HEK293 (cell line): ENCODE data around the gene TSPYL6.

Source experiments
- CTCF ChIA-PET: fragments of 350-600 bp; formaldehyde crosslinking; extraction: SDS; loops from one replicate; lab custom pipeline; 2021; ENCODE audit warnings: antibody characterized with exemption; lab: Yijun Ruan, JAX
- POLR2A ChIA-PET: fragments of 300-600 bp; formaldehyde crosslinking; extraction: SDS; loops from one replicate; lab custom pipeline; 2020; ENCODE audit warnings: antibody characterized with exemption, inconsistent platforms; lab: Yijun Ruan, JAX
- H3K27ac ChIP-seq: fragments of 200-500 bp; sonication (Bioruptor generic); 2 replicates; pipeline ENCODE4 v1.5.1; 2014; ENCODE audit warnings: low read depth, low read length, control low read depth, inconsistent platforms; ENCODE audit errors: extremely low read depth
- H3K36me3 ChIP-seq, 2 experiments: fragments of 200-500 bp in 1 of 2; sonication (Bioruptor generic) in 1 of 2; 1 replicate in 1 of 2; 2 replicates in 1 of 2; pipeline ENCODE4 v1.5.1; 2014 to 2017; ENCODE audit warnings: inconsistent platforms in 2 of 2, low read length in 2 of 2; ENCODE audit not compliant: control insufficient read depth in 2 of 2, insufficient read depth in 1 of 2
- H3K4me1 ChIP-seq: fragments of 200-500 bp; sonication (Bioruptor generic); 2 replicates; pipeline ENCODE4 v1.5.1; 2014; ENCODE audit warnings: mild to moderate bottlenecking, low read length, inconsistent platforms; ENCODE audit not compliant: control insufficient read depth, insufficient read depth
- H3K4me3 ChIP-seq: 2 replicates; pipeline ENCODE4 v1.5.1; 2011; ENCODE audit warnings: low read depth, mild to moderate bottlenecking, control low read depth, low read length, moderate library complexity
- H3K9me3 ChIP-seq: fragments of 200-500 bp; sonication (Bioruptor generic); 2 replicates; pipeline ENCODE4 v1.5.1; 2014; ENCODE audit warnings: low read depth, low read length, inconsistent platforms; ENCODE audit not compliant: control insufficient read depth, insufficient read depth
- BCL11A ChIP-seq: fragments of 450-650 bp; formaldehyde crosslinking; IDR thresholded peaks from 2 replicates; pipeline ENCODE4 v1.5.1; 2016; ENCODE audit warnings: low read depth, missing biosample characterization, missing genetic modification characterization
- HOXA7 ChIP-seq: sonication (generic); formaldehyde crosslinking; IDR thresholded peaks from 2 replicates; pipeline ENCODE4 v1.8.1; 2022; ENCODE audit warnings: missing genetic modification reagents, borderline replicate concordance
- IKZF3 ChIP-seq: fragments of 450-650 bp; IDR thresholded peaks from 2 replicates; pipeline ENCODE4 v1.5.0; 2018; ENCODE audit warnings: missing biosample characterization, mild to moderate bottlenecking, missing genetic modification characterization, moderate library complexity
- SP3 ChIP-seq: fragments of 450-650 bp; formaldehyde crosslinking; IDR thresholded peaks from 2 replicates; pipeline ENCODE4 v1.5.1; 2016; ENCODE audit warnings: missing biosample characterization, missing genetic modification characterization
- SP7 ChIP-seq: fragments of 450-650 bp; formaldehyde crosslinking; IDR thresholded peaks from 2 replicates; pipeline ENCODE4 v1.5.1; 2016; ENCODE audit warnings: missing biosample characterization, missing genetic modification characterization
- ZBTB1 ChIP-seq: fragments of 450-650 bp; formaldehyde crosslinking; IDR thresholded peaks from 2 replicates; pipeline ENCODE4 v1.5.1; 2016; ENCODE audit warnings: missing biosample characterization, missing genetic modification characterization
- ZNF146 ChIP-seq: fragments of 450-650 bp; formaldehyde crosslinking; IDR thresholded peaks from 2 replicates; pipeline ENCODE4 v1.5.1; 2016; ENCODE audit warnings: missing biosample characterization, missing genetic modification characterization
- ZNF157 ChIP-seq: fragments of 450-650 bp; formaldehyde crosslinking; IDR thresholded peaks from 2 replicates; pipeline ENCODE4 v1.5.1; 2016; ENCODE audit warnings: missing biosample characterization, missing genetic modification characterization
- ZNF16 ChIP-seq: fragments of 450-650 bp; formaldehyde crosslinking; IDR thresholded peaks from 2 replicates; pipeline ENCODE4 v1.5.1; 2016; ENCODE audit warnings: low read depth, missing biosample characterization, missing genetic modification characterization
- ZNF184 ChIP-seq: fragments of 450-650 bp; IDR thresholded peaks from 2 replicates; pipeline ENCODE4 v1.5.1; 2018; ENCODE audit warnings: missing biosample characterization, mild to moderate bottlenecking, missing genetic modification characterization
- ZNF266 ChIP-seq: fragments of 450-650 bp; formaldehyde crosslinking; IDR thresholded peaks from 2 replicates; pipeline ENCODE4 v1.5.1; 2016; ENCODE audit warnings: missing biosample characterization, missing genetic modification characterization, low read depth
- ZNF324 ChIP-seq: fragments of 450-650 bp; formaldehyde crosslinking; IDR thresholded peaks from 2 replicates; pipeline ENCODE4 v1.5.1; 2016; ENCODE audit warnings: missing biosample characterization, missing genetic modification characterization
- ZNF529 ChIP-seq: fragments of 450-650 bp; formaldehyde crosslinking; IDR thresholded peaks from 2 replicates; pipeline ENCODE4 v1.5.1; 2017; ENCODE audit warnings: missing genetic modification characterization, missing biosample characterization; ENCODE audit not compliant: insufficient replicate concordance
- ZNF544 ChIP-seq: fragments of 450-650 bp; formaldehyde crosslinking; IDR thresholded peaks from 2 replicates; pipeline ENCODE4 v1.5.0; 2017; ENCODE audit warnings: missing biosample characterization, missing genetic modification characterization
- ZNF558 ChIP-seq: fragments of 450-650 bp; formaldehyde crosslinking; IDR thresholded peaks from 2 replicates; pipeline ENCODE4 v1.5.1; 2016; ENCODE audit warnings: missing biosample characterization, missing genetic modification characterization
- ZNF664 ChIP-seq: fragments of 450-650 bp; formaldehyde crosslinking; IDR thresholded peaks from 2 replicates; pipeline ENCODE4 v1.5.1; 2016; ENCODE audit warnings: missing biosample characterization, missing genetic modification characterization
- ZSCAN30 ChIP-seq: fragments of 450-650 bp; IDR thresholded peaks from 2 replicates; pipeline ENCODE4 v1.5.1; 2018; ENCODE audit warnings: missing biosample characterization, mild to moderate bottlenecking, missing genetic modification characterization, moderate library complexity
- TF ChIP-seq, protein P1 (sequence below): IDR thresholded peaks from 2 replicates; pipeline ENCODE4 v1.6.1; 2011; ENCODE audit warnings: mild to moderate bottlenecking, low read depth, low read length, borderline replicate concordance
- TF ChIP-seq, protein P2 (sequence below): fragments of 450-650 bp; formaldehyde crosslinking; conservative IDR thresholded peaks from 2 replicates; pipeline ENCODE4 v1.5.1; 2016; ENCODE audit warnings: low read depth, missing biosample characterization, missing genetic modification characterization
- TF ChIP-seq, protein P3 (sequence below): fragments of 450-650 bp; formaldehyde crosslinking; IDR thresholded peaks from 2 replicates; pipeline ENCODE4 v1.5.1; 2017; ENCODE audit warnings: missing biosample characterization, missing genetic modification characterization

Gene TSPYL6

DNA sequence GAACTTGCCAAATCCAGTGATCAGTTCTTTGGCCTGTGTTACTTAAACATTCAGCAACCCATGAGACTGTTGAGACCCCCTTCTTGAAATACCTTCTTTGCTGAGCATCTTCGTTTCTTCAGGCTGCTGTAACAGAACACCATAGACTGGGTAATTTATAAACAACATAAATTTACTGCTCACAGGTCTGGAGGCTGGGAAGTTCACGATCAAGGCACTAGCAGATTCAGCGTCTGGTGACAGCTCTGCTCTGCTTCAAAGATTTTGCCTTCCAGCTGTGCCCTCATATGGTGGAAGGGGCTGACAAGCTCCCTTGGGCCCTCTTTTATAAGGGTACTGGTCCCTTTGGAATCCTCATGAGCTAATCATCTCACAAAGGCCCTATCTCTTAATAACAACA is 28.8 kb upstream of the TSPYL6 start:
- no peak overlapping the region for H3K4me3 ChIP-seq
- TF ChIP-seq ZNF558 (no peak), ZNF266 (tag by site-specific recombination) (peak; percentile 53; the same call in 1 of the 2 replicates), SP3 (no peak), ZBTB1 (no peak)
- H3K4me1 ChIP-seq: no peaks in the 10 kb centered on the region
- H3K36me3 ChIP-seq: no peaks in the 10 kb centered on the region
- CTCF ChIA-PET: no interaction called here
- POLR2A ChIA-PET: no interaction called here
- H3K9me3 ChIP-seq: no peaks in the 10 kb centered on the region
- H3K27ac ChIP-seq: no peak overlapping the region

DNA sequence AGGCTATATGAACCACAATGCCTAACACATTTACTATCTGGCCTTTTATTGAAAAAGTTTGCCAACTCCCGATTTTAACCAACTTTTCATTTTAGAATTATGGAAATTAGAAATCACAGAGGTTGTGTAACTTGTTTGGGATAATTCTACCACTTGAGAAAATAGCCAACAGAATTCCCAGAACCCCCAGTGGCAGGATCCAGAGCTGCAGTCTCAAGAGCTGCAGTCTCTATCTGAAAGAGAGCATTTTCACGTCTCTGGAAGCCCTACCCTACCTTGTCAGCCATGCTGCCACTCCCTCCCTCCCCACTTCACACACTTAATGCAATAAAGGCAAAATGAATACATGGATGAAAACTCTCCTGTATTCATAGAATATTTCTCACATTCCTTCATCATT is 23.4 kb upstream of the TSPYL6 start:
- H3K4me3 ChIP-seq: no peak overlapping the region
- no peaks in the 10 kb centered on the region for H3K9me3 ChIP-seq
- CTCF ChIA-PET: interaction anchor here (1.3 kb wide), 1 partner anchor 9 kb away, joined by 4 read pairs; no protein-coding TSS in a partner anchor
- POLR2A ChIA-PET: no interaction called here
- H3K4me1 ChIP-seq: peaks cover 2% of the 10 kb centered on the region; the same call in 1 of the 2 replicates
- H3K27ac ChIP-seq: no peak overlapping the region
- no peak for TF ChIP-seq ZNF544 (tag by site-specific recombination)
- TF ChIP-seq ZNF529: no peak
- no peak for TF ChIP-seq SP7
- TF ChIP-seq ZNF184 (tag by site-specific recombination): no peak
- no peaks in the 10 kb centered on the region for H3K36me3 ChIP-seq

DNA sequence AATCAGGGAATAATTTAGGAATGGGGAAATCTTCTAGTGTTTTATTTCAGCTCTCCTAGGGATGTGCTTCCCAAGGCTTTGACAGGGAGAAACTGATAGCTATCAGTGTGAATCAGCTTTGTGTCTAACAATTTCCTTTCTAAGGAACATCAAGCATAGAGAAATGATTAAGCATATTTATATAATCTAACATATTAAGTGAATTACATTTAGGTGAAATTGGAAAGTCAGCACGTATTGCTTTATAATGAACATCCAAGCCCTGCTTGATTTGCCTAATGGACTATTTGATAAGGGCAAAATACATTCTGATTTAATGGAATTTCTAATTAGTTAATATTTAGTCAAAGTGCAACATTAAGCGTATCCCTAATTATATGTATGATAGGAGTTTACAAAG is 19.5 kb upstream of the TSPYL6 start:
- TF ChIP-seq HOXA7 (CRISPR knock-in tag) (no peak), IKZF3 (tag by site-specific recombination) (0 out of 2 replicates have a peak, but pooled peaks have one; percentile 13)
- TF ChIP-seq, protein P1, sequence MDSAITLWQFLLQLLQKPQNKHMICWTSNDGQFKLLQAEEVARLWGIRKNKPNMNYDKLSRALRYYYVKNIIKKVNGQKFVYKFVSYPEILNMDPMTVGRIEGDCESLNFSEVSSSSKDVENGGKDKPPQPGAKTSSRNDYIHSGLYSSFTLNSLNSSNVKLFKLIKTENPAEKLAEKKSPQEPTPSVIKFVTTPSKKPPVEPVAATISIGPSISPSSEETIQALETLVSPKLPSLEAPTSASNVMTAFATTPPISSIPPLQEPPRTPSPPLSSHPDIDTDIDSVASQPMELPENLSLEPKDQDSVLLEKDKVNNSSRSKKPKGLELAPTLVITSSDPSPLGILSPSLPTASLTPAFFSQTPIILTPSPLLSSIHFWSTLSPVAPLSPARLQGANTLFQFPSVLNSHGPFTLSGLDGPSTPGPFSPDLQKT: no peak
- ChIA-PET CTCF (interaction anchor here (0.6 to 1.6 kb wide), 3 partner anchors 69 to 759 kb away, joined by 3 to 5 read pairs (median 4); no protein-coding TSS in a partner anchor), POLR2A (no interaction called here)
- Histone ChIP-seq H3K36me3 (no peaks in the 10 kb centered on the region), H3K4me3 (no peak overlapping the region), H3K27ac (no peak overlapping the region), H3K4me1 (peaks cover 2% of the 10 kb centered on the region; the same call in 1 of the 2 replicates), H3K9me3 (no peaks in the 10 kb centered on the region)

DNA sequence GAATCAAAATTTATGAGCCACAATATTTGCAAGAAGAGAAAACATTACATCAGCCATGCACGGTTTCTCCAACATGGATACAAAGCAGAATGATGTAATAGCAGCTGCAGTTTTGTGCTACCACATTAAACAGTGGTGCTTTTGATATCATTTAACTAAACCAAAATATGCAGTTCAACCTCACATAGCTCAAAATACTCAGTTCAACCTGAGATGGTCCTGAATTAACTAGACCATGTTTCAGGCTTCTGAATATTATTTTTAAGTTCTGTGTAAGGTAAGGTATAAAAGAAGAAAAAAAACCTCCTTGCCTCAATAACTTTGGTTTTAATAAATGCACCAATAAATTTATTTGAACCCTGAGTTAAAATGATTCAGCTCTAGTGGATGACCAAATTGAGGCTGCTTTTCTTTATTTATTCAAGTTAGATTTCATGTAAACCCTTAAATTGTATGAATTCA is 18.8 kb upstream of the TSPYL6 start:
- Histone ChIP-seq H3K9me3 (no peaks in the 10 kb centered on the region), H3K27ac (0 out of 2 replicates have a peak overlapping the region, but pooled peaks have one; percentile 24), H3K36me3 (no peaks in the 10 kb centered on the region), H3K4me3 (no peak overlapping the region), H3K4me1 (peaks cover 2% of the 10 kb centered on the region; the same call in 1 of the 2 replicates)
- POLR2A ChIA-PET: interaction anchor here (0.7 to 0.9 kb wide), 2 partner anchors 38 to 305 kb away, joined by 3 to 4 read pairs; no protein-coding TSS in a partner anchor
- CTCF ChIA-PET: interaction anchor here (0.6 to 1.6 kb wide), 3 partner anchors 69 to 759 kb away, joined by 3 to 5 read pairs (median 4); no protein-coding TSS in a partner anchor
- TF ChIP-seq, protein P2, sequence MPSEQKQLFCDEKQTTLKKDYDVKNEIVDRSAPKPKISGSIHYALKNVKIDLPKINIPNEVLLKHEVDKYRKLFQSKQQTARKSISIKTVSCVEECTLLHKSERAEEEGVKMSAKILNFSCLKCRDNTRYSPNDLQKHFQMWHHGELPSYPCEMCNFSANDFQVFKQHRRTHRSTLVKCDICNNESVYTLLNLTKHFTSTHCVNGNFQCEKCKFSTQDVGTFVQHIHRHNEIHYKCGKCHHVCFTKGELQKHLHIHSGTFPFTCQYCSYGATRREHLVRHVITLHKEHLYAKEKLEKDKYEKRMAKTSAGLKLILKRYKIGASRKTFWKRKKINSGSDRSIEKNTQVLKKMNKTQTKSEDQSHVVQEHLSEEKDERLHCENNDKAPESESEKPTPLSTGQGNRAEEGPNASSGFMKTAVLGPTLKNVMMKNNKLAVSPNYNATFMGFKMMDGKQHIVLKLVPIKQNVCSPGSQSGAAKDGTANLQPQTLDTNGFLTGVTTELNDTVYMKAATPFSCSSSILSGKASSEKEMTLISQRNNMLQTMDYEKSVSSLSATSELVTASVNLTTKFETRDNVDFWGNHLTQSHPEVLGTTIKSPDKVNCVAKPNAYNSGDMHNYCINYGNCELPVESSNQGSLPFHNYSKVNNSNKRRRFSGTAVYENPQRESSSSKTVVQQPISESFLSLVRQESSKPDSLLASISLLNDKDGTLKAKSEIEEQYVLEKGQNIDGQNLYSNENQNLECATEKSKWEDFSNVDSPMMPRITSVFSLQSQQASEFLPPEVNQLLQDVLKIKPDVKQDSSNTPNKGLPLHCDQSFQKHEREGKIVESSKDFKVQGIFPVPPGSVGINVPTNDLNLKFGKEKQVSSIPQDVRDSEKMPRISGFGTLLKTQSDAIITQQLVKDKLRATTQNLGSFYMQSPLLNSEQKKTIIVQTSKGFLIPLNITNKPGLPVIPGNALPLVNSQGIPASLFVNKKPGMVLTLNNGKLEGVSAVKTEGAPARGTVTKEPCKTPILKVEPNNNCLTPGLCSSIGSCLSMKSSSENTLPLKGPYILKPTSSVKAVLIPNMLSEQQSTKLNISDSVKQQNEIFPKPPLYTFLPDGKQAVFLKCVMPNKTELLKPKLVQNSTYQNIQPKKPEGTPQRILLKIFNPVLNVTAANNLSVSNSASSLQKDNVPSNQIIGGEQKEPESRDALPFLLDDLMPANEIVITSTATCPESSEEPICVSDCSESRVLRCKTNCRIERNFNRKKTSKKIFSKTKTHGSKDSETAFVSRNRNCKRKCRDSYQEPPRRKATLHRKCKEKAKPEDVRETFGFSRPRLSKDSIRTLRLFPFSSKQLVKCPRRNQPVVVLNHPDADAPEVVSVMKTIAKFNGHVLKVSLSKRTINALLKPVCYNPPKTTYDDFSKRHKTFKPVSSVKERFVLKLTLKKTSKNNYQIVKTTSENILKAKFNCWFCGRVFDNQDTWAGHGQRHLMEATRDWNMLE (tag by site-specific recombination): peak; percentile 59; the same call in 1 of the 2 replicates
- TF ChIP-seq ZNF664 (tag by site-specific recombination): peak; percentile 86
- no peak for TF ChIP-seq ZNF146 (tag by site-specific recombination)
- no peak for TF ChIP-seq ZNF157 (tag by site-specific recombination)
- TF ChIP-seq, protein P3, sequence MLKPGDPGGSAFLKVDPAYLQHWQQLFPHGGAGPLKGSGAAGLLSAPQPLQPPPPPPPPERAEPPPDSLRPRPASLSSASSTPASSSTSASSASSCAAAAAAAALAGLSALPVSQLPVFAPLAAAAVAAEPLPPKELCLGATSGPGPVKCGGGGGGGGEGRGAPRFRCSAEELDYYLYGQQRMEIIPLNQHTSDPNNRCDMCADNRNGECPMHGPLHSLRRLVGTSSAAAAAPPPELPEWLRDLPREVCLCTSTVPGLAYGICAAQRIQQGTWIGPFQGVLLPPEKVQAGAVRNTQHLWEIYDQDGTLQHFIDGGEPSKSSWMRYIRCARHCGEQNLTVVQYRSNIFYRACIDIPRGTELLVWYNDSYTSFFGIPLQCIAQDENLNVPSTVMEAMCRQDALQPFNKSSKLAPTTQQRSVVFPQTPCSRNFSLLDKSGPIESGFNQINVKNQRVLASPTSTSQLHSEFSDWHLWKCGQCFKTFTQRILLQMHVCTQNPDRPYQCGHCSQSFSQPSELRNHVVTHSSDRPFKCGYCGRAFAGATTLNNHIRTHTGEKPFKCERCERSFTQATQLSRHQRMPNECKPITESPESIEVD (tag by site-specific recombination): peak; percentile 78
- peak; percentile 63; the same call in 1 of the 2 replicates for TF ChIP-seq ZSCAN30 (tag by site-specific recombination)
- TF ChIP-seq ZNF16 (tag by site-specific recombination): no peak
- TF ChIP-seq BCL11A: no peak
- 0 out of 2 replicates have a peak, but pooled peaks have one; percentile 48 for TF ChIP-seq ZNF324 (tag by site-specific recombination)
